HEK293 (cell line): Measurements from ENCODE around the gene PLEKHG5.
"Not testable (repeated sequence)": the region's sequence is repeated elsewhere in the genome, so short reads cannot be mapped to it uniquely, and the experiment has no call there.

Experiments
- CTCF ChIA-PET: fragments of 350-600 bp; formaldehyde crosslinking; extraction: SDS; loops from one replicate; lab custom pipeline; 2021; ENCODE audit warnings: antibody characterized with exemption; lab: Yijun Ruan, JAX
- POLR2A ChIA-PET: fragments of 300-600 bp; formaldehyde crosslinking; extraction: SDS; loops from one replicate; lab custom pipeline; 2020; ENCODE audit warnings: antibody characterized with exemption, inconsistent platforms; lab: Yijun Ruan, JAX
- H3K27ac ChIP-seq: fragments of 200-500 bp; sonication (Bioruptor generic); 2 replicates; pipeline ENCODE4 v1.5.1; 2014; ENCODE audit warnings: low read depth, low read length, control low read depth, inconsistent platforms; ENCODE audit errors: extremely low read depth
- H3K36me3 ChIP-seq, 2 experiments: fragments of 200-500 bp in 1 of 2; sonication (Bioruptor generic) in 1 of 2; 1 replicate in 1 of 2; 2 replicates in 1 of 2; pipeline ENCODE4 v1.5.1; 2014 to 2017; ENCODE audit warnings: inconsistent platforms in 2 of 2, low read length in 2 of 2; ENCODE audit not compliant: control insufficient read depth in 2 of 2, insufficient read depth in 1 of 2
- H3K4me1 ChIP-seq: fragments of 200-500 bp; sonication (Bioruptor generic); 2 replicates; pipeline ENCODE4 v1.5.1; 2014; ENCODE audit warnings: mild to moderate bottlenecking, low read length, inconsistent platforms; ENCODE audit not compliant: control insufficient read depth, insufficient read depth
- H3K4me3 ChIP-seq: 2 replicates; pipeline ENCODE4 v1.5.1; 2011; ENCODE audit warnings: low read depth, mild to moderate bottlenecking, control low read depth, low read length, moderate library complexity
- H3K9me3 ChIP-seq: fragments of 200-500 bp; sonication (Bioruptor generic); 2 replicates; pipeline ENCODE4 v1.5.1; 2014; ENCODE audit warnings: low read depth, low read length, inconsistent platforms; ENCODE audit not compliant: control insufficient read depth, insufficient read depth
- ATF2 ChIP-seq: fragments of 450-650 bp; formaldehyde crosslinking; IDR thresholded peaks from 2 replicates; pipeline ENCODE4 v1.5.1; 2016; ENCODE audit warnings: missing biosample characterization, missing genetic modification characterization, low read depth
- CTCF ChIP-seq: fragments of 450-650 bp; formaldehyde crosslinking; IDR thresholded peaks from 2 replicates; pipeline ENCODE4 v1.5.1; 2016; ENCODE audit warnings: missing biosample characterization, missing genetic modification characterization
- OSR2 ChIP-seq: fragments of 450-650 bp; formaldehyde crosslinking; IDR thresholded peaks from 2 replicates; pipeline ENCODE4 v1.5.1; 2016; ENCODE audit warnings: missing biosample characterization, missing genetic modification characterization
- PRDM4 ChIP-seq: fragments of 450-650 bp; formaldehyde crosslinking; IDR thresholded peaks from 2 replicates; pipeline ENCODE4 v1.5.1; 2017; ENCODE audit warnings: missing biosample characterization, missing genetic modification characterization
- YY1 ChIP-seq: fragments of 450-650 bp; formaldehyde crosslinking; IDR thresholded peaks from 2 replicates; pipeline ENCODE4 v1.5.1; 2018; ENCODE audit warnings: missing biosample characterization, missing genetic modification characterization
- ZBTB8A ChIP-seq: fragments of 450-650 bp; formaldehyde crosslinking; IDR thresholded peaks from 2 replicates; pipeline ENCODE4 v1.5.1; 2016; ENCODE audit warnings: missing biosample characterization, missing genetic modification characterization
- ZEB2 ChIP-seq: fragments of 450-650 bp; formaldehyde crosslinking; IDR thresholded peaks from 2 replicates; pipeline ENCODE4 v1.5.1; 2016; ENCODE audit warnings: missing biosample characterization, missing genetic modification characterization
- ZFP69B ChIP-seq: fragments of 450-650 bp; formaldehyde crosslinking; IDR thresholded peaks from 2 replicates; pipeline ENCODE4 v1.5.1; 2016; ENCODE audit warnings: missing biosample characterization, missing genetic modification characterization
- ZNF174 ChIP-seq: fragments of 450-650 bp; formaldehyde crosslinking; IDR thresholded peaks from 2 replicates; pipeline ENCODE4 v1.5.0; 2017; ENCODE audit warnings: missing biosample characterization, mild to moderate bottlenecking, missing genetic modification characterization
- ZNF280C ChIP-seq: fragments of 450-650 bp; formaldehyde crosslinking; IDR thresholded peaks from 2 replicates; pipeline ENCODE4 v1.5.1; 2016; ENCODE audit warnings: missing biosample characterization, missing genetic modification characterization
- ZNF335 ChIP-seq: fragments of 450-650 bp; formaldehyde crosslinking; conservative IDR thresholded peaks from 2 replicates; pipeline ENCODE4 v1.5.1; 2016; ENCODE audit warnings: missing biosample characterization, missing genetic modification characterization
- ZNF341 ChIP-seq: fragments of 450-650 bp; formaldehyde crosslinking; IDR thresholded peaks from 2 replicates; pipeline ENCODE4; 2016; ENCODE audit warnings: low read depth, missing biosample characterization, missing genetic modification characterization
- ZNF513 ChIP-seq: fragments of 450-650 bp; IDR thresholded peaks from 2 replicates; pipeline ENCODE4 v1.5.1; 2018; ENCODE audit warnings: missing biosample characterization, missing genetic modification characterization
- ZNF521 ChIP-seq: fragments of 450-650 bp; formaldehyde crosslinking; IDR thresholded peaks from 2 replicates; pipeline ENCODE4 v1.5.1; 2017; ENCODE audit warnings: missing biosample characterization, mild to moderate bottlenecking, missing genetic modification characterization
- ZNF600 ChIP-seq: fragments of 450-650 bp; formaldehyde crosslinking; IDR thresholded peaks from 2 replicates; pipeline ENCODE4 v1.5.1; 2016; ENCODE audit warnings: missing biosample characterization, missing genetic modification characterization
- ZNF76 ChIP-seq: fragments of 450-650 bp; formaldehyde crosslinking; IDR thresholded peaks from 2 replicates; pipeline ENCODE4; 2016; ENCODE audit warnings: low read depth, missing biosample characterization, missing genetic modification characterization, borderline replicate concordance

The PLEKHG5 gene

DNA sequence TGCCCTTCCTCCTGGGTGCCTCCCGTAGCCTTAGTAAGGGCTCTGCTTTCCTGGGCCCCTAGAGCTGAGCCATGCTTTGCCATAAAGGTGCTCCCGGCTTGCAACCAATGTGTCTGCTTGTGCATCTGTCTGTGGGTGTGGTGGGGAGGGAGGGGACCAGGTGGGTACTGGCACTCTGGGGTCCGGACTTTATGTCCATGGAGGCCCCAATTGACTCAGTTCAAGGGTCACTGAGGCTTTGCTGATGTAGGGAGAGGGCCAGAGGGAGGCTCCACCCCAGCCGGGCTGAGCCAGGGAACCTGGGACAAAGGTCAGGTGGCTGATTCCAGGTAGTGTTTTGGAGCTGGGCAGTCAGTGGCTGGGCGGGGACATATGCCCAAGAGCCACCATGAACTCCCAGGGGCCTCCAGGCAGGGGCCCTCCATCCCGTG, 40.5 kb downstream of the PLEKHG5 start:
- TF ChIP-seq ZNF521 (tag by site-specific recombination) (no peak), ZNF76 (tag by site-specific recombination) (no peak), PRDM4 (no peak), YY1 (no peak), ZBTB8A (peak; percentile 62; the same call in 1 of the 2 replicates), OSR2 (tag by site-specific recombination) (no peak)
- ChIA-PET CTCF (interaction anchor here (0.6 to 1.1 kb wide), 3 partner anchors 13 to 196 kb away, joined by 3 read pairs; no protein-coding TSS in a partner anchor), POLR2A (no interaction called here)
- no peaks in the 10 kb centered on the region for H3K9me3 ChIP-seq
- H3K27ac ChIP-seq = no peak overlapping the region
- H3K36me3 ChIP-seq = no peaks in the 10 kb centered on the region
- H3K4me3 ChIP-seq = no peak overlapping the region
- no peaks in the 10 kb centered on the region for H3K4me1 ChIP-seq

- H3K9me3 ChIP-seq, H3K4me3 ChIP-seq, H3K36me3 ChIP-seq, H3K27ac ChIP-seq, POLR2A ChIA-PET, H3K4me1 ChIP-seq: not testable (repeated sequence)
- CTCF ChIA-PET = interaction anchor here (0.6 to 1.1 kb wide), 3 partner anchors 13 to 196 kb away, joined by 3 read pairs; no protein-coding TSS in a partner anchor
Measured at GRCh38 chr1:6450486-6450885, 41.0 kb downstream of the PLEKHG5 start.

- no peaks in the 10 kb centered on the region for H3K9me3 ChIP-seq
- H3K4me1 ChIP-seq = no peaks in the 10 kb centered on the region
- CTCF ChIA-PET = interaction anchor here (0.6 to 2.2 kb wide), 7 partner anchors 9 to 197 kb away, joined by 3 to 11 read pairs (median 3); no protein-coding TSS in a partner anchor
- TF ChIP-seq ZBTB8A (0 out of 2 replicates have a peak, but pooled peaks have one; percentile 13), CTCF (tag by site-specific recombination) (no peak), ZNF341 (tag by site-specific recombination) (0 out of 2 replicates have a peak, but pooled peaks have one; percentile 28), ZFP69B (tag by site-specific recombination) (no peak)
- TF ChIP-seq, all 188 proteins: peak for 2
- no peak overlapping the region for H3K4me3 ChIP-seq
- H3K27ac ChIP-seq = no peak overlapping the region
- H3K36me3 ChIP-seq = no peaks in the 10 kb centered on the region
- POLR2A ChIA-PET = no interaction called here
Measured at GRCh38 chr1:6450005-6450450, 41.4 kb downstream of the PLEKHG5 start.

DNA sequence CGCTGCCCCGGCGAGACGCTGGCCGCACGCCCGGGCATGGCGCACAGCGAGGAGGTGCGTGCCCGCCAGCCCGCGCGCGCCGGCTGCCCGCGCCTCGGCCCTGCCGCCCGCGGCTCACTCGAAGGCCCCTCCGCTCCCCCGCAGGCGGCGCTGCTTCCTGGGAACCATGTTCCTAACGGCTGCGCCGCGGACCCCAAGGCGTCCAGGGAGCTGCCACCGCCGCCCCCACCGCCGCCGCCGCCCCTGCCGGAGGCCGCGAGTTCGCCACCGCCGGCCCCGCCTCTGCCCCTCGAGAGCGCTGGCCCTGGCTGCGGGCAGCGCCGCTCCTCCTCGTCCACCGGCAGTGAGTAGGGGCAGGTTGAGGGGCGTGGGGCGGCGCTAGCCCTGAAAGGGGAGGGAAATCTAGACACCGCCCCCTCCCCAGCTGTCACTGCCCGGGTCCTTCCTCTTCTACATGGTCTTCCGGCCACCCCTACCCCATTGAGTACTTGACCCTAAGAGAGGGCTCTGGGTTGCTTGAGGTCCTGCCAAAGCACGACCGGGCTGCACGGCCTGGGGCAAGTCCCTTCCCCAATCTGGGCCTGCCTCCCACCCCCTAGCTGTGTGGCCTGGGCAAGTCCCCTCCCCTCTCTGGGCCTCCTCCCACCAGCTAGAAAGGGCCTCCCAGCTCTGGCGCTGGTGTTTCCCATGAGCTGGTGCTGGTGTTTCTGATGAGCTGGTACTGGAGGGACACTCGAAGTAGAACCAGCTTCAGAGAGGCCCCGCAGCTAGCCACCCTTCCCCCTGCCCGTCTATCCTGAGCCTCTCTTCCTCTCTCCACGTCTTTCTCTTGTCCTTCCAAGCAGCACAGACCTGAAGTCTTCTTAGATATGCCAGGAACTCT, 42.5 kb downstream of the PLEKHG5 start:
- H3K9me3 ChIP-seq = no peaks in the 10 kb centered on the region
- POLR2A ChIA-PET = no interaction called here
- no peak overlapping the region for H3K4me3 ChIP-seq
- no peak overlapping the region for H3K27ac ChIP-seq
- H3K36me3 ChIP-seq = no peaks in the 10 kb centered on the region
- no peaks in the 10 kb centered on the region for H3K4me1 ChIP-seq
- CTCF ChIA-PET = interaction anchor here (0.6 to 2.2 kb wide), 7 partner anchors 8 to 202 kb away, joined by 3 to 11 read pairs (median 3); no protein-coding TSS in a partner anchor
- TF ChIP-seq ZNF513 (tag by site-specific recombination) (no peak), OSR2 (tag by site-specific recombination) (no peak), ATF2 (no peak), ZNF174 (tag by site-specific recombination) (no peak), ZNF280C (tag by site-specific recombination) (no peak), ZNF600 (tag by site-specific recombination) (no peak), ZEB2 (no peak), ZNF335 (tag by site-specific recombination) (peak; percentile 40)
